H9 (cell line): ENCODE measurements around the gene EEF1AKMT3. TPM values are rescaled to one million over a fixed set of nuclear protein-coding genes. Genes with fewer than 3 reads are reported as not detected.

Experiments used
- DNase-seq: peaks from one replicate; pipeline ENCODE4 v3.0.0-alpha.2; 2017
- H2AFZ ChIP-seq: one replicate; pipeline ENCODE4 v1.6.1; 2013; ENCODE audit warnings: mild to moderate bottlenecking, low read length, control low read depth, moderate library complexity
- H2AK5ac ChIP-seq: 2 replicates; pipeline ENCODE4 v1.6.1; 2013; ENCODE audit warnings: low read length, control low read depth, mixed read lengths; ENCODE audit not compliant: insufficient read length
- H2BK120ac ChIP-seq: one replicate; pipeline ENCODE4 v1.6.1; 2013; ENCODE audit warnings: low read depth, mild to moderate bottlenecking, low read length, control low read depth, inconsistent platforms; ENCODE audit not compliant: poor library complexity, severe bottlenecking
- H2BK12ac ChIP-seq: 2 replicates; pipeline ENCODE4 v1.6.1; 2013; ENCODE audit warnings: low read length, control low read depth, mixed read lengths, low read depth; ENCODE audit not compliant: insufficient read length
- H2BK15ac ChIP-seq: 2 replicates; pipeline ENCODE4 v1.6.1; 2013; ENCODE audit warnings: low read depth, low read length, control low read depth
- H2BK20ac ChIP-seq: one replicate; pipeline ENCODE4 v1.6.1; 2013; ENCODE audit warnings: low read depth, mild to moderate bottlenecking, low read length, control low read depth, inconsistent platforms; ENCODE audit not compliant: poor library complexity, severe bottlenecking
- H2BK5ac ChIP-seq: 2 replicates; pipeline ENCODE4 v1.6.1; 2013; ENCODE audit warnings: low read length, control low read depth, mixed read lengths; ENCODE audit not compliant: insufficient read length
- H3K14ac ChIP-seq: 2 replicates; pipeline ENCODE4 v1.6.1; 2013; ENCODE audit warnings: low read length, control low read depth; ENCODE audit not compliant: insufficient read depth
- H3K18ac ChIP-seq: 2 replicates; pipeline ENCODE4 v1.6.1; 2013; ENCODE audit warnings: low read depth, mild to moderate bottlenecking, mixed read lengths, low read length, control low read depth; ENCODE audit not compliant: insufficient read length
- H3K23ac ChIP-seq: 2 replicates; pipeline ENCODE4 v1.6.1; 2013; ENCODE audit warnings: low read length, control low read depth, mixed read lengths, low read depth; ENCODE audit not compliant: insufficient read length
- H3K23me2 ChIP-seq: 2 replicates; pipeline ENCODE4 v1.6.1; 2013; ENCODE audit warnings: low read depth, mild to moderate bottlenecking, mixed read lengths, low read length, control low read depth; ENCODE audit not compliant: insufficient read length, poor library complexity, severe bottlenecking
- H3K27ac ChIP-seq: 2 replicates; pipeline ENCODE4 v1.5.1; 2013; ENCODE audit warnings: low read length, control low read depth, mixed read lengths, low read depth; ENCODE audit not compliant: insufficient read length
- H3K27me3 ChIP-seq: 2 replicates; pipeline ENCODE4 v1.6.1; 2013; ENCODE audit warnings: low read length, control low read depth, inconsistent platforms; ENCODE audit not compliant: insufficient read depth
- H3K4ac ChIP-seq: 2 replicates; pipeline ENCODE4 v1.6.1; 2013; ENCODE audit warnings: low read depth, mild to moderate bottlenecking, control low read depth, inconsistent platforms, low read length, moderate library complexity
- H3K4me1 ChIP-seq: 2 replicates; pipeline ENCODE4 v1.6.1; 2013; ENCODE audit warnings: low read length, control low read depth, inconsistent platforms; ENCODE audit not compliant: insufficient read depth
- H3K4me2 ChIP-seq: 2 replicates; pipeline ENCODE4 v1.6.1; 2013; ENCODE audit warnings: low read length, control low read depth, mixed read lengths; ENCODE audit not compliant: insufficient read length, insufficient read depth
- H3K56ac ChIP-seq: 2 replicates; pipeline ENCODE4 v1.6.1; 2013; ENCODE audit warnings: low read depth, mild to moderate bottlenecking, mixed read lengths, low read length, control low read depth; ENCODE audit not compliant: insufficient read length
- H3K79me1 ChIP-seq: 2 replicates; pipeline ENCODE4 v1.6.1; 2013; ENCODE audit warnings: low read depth, mild to moderate bottlenecking, moderate library complexity, low read length, control low read depth, inconsistent platforms; ENCODE audit not compliant: insufficient read depth, poor library complexity, severe bottlenecking
- H3K79me2 ChIP-seq: 2 replicates; pipeline ENCODE4 v1.6.1; 2013; ENCODE audit warnings: low read length, control low read depth, inconsistent platforms; ENCODE audit not compliant: insufficient read depth
- H3K9ac ChIP-seq: 2 replicates; pipeline ENCODE4 v1.6.1; 2013; ENCODE audit warnings: low read length, control low read depth, mixed read lengths; ENCODE audit not compliant: insufficient read length; ENCODE audit errors: extremely low read depth
- H3K9me3 ChIP-seq: one replicate; pipeline ENCODE4 v1.6.1; 2013; ENCODE audit warnings: low read depth, low read length, inconsistent platforms; ENCODE audit not compliant: control insufficient read depth
- H3T11ph ChIP-seq: one replicate; pipeline ENCODE4 v1.6.1; 2013; ENCODE audit warnings: mild to moderate bottlenecking, low read length, control low read depth, inconsistent platforms
- H4K20me1 ChIP-seq: one replicate; pipeline ENCODE4 v1.6.1; 2013; ENCODE audit not compliant: control insufficient read depth, insufficient read length, insufficient read depth
- H4K5ac ChIP-seq: 2 replicates; pipeline ENCODE4 v1.6.1; 2013; ENCODE audit warnings: low read depth, mild to moderate bottlenecking, mixed read lengths, low read length, control low read depth; ENCODE audit not compliant: insufficient read length
- H4K8ac ChIP-seq: replicated peaks from 2 replicates; pipeline ENCODE4 v1.6.1; 2013; ENCODE audit warnings: low read length, control low read depth, mixed read lengths, low read depth; ENCODE audit not compliant: insufficient read length
- H4K91ac ChIP-seq: 2 replicates; pipeline ENCODE4 v1.6.1; 2013; ENCODE audit warnings: low read depth, mild to moderate bottlenecking, moderate library complexity, mixed read lengths, low read length, control low read depth; ENCODE audit not compliant: insufficient read length
- H3K27ac Mint-ChIP-seq, 3 experiments: 2 replicates in 2 of 3; 3 replicates in 1 of 3; pipeline ENCODE4 v1.8.0; 2020 to 2021; ENCODE audit warnings: mixed read lengths in 3 of 3, mild to moderate bottlenecking in 1 of 3, moderate library complexity in 1 of 3
- H3K27me3 Mint-ChIP-seq: 2 replicates; pipeline ENCODE4 v1.8.0; 2021; ENCODE audit warnings: low read depth, mild to moderate bottlenecking, moderate library complexity, mixed read lengths
- H3K36me3 Mint-ChIP-seq, 3 experiments: 2 replicates in 2 of 3; 3 replicates in 1 of 3; pipeline ENCODE4 v1.8.0; 2020 to 2021; ENCODE audit warnings: low read depth in 3 of 3, mixed read lengths in 3 of 3; ENCODE audit not compliant: insufficient read depth in 1 of 3
- H3K4me1 Mint-ChIP-seq, 2 experiments: 2 replicates each; pipeline ENCODE4 v1.8.0; 2020; ENCODE audit warnings: mixed read lengths in 2 of 2
- H3K4me3 Mint-ChIP-seq, 2 experiments: 2 replicates in 1 of 2; 3 replicates in 1 of 2; pipeline ENCODE4 v1.8.0; 2020 to 2021; ENCODE audit warnings: mild to moderate bottlenecking in 2 of 2, mixed read lengths in 2 of 2, moderate library complexity in 1 of 2
- H3K9me3 Mint-ChIP-seq, 2 experiments: 2 replicates in 1 of 2; 3 replicates in 1 of 2; pipeline ENCODE4 v1.8.0; 2020; ENCODE audit warnings: mild to moderate bottlenecking in 2 of 2, mixed read lengths in 2 of 2, moderate library complexity in 1 of 2
- CTCF ChIP-seq: fragments of 200-600 bp; sonication (generic); conservative IDR thresholded peaks from 3 replicates; pipeline ENCODE4 v1.8.0; 2021; ENCODE audit warnings: antibody characterized with exemption, mild to moderate bottlenecking
- WGBS: extraction: QIAGEN DNeasy Blood & Tissue Kit; methylation state at CpG from one replicate; pipeline ENCODE4 v1.1.7; 2013; ENCODE audit warnings: missing lambda C conversion rate, low lambda C conversion rate, mixed read lengths; ENCODE audit not compliant: insufficient read length; ENCODE audit errors: extremely low coverage; 5-methylcytosine and 5-hydroxymethylcytosine counted together
- total RNA-seq: library from RNA; stranded (reverse); gene quantifications from 2 replicates; pipeline ENCODE4 v1.2.1, GENCODE V29; 2021

Gene EEF1AKMT3
- total RNA-seq, 1 experiment from 2014 or later, result 2.9 TPM

DNA sequence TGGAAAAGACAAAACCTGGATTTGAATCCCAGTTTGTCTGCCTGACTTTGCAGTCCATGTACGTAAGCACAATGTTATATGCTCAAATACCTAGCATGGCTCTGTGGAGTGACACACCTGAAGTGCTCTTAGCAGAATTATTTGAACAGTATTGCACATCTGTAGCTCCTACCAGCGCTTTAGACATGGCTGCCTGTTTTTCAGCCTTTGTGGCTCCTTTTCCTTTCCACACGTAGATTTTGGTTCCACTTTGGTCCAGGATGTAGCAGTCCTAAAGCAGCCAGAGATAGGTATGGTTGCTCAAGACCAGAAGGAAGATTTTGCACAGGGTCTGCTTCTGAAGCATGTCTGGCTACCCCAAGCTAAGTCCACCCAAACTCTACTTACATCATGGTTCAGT, 37.0 kb downstream of the EEF1AKMT3 start:
- Histone ChIP-seq H3K23ac (no peak overlapping the region), H3K4me1 (no peaks in the 10 kb centered on the region), H3K23me2 (no peaks in the 10 kb centered on the region), H2BK20ac (no peak overlapping the region), H3T11ph (no peak overlapping the region), H4K8ac (no peak overlapping the region), H3K9ac (no peak overlapping the region), H3K79me2 (no peaks in the 10 kb centered on the region), H4K5ac (no peak overlapping the region), H3K56ac (no peak overlapping the region), H4K20me1 (no peaks in the 10 kb centered on the region), H3K4me2 (no peak overlapping the region), H3K27me3 (no peaks in the 10 kb centered on the region), H3K27ac (no peak overlapping the region), H2BK120ac (no peak overlapping the region), H3K9me3 (no peaks in the 10 kb centered on the region), H2AK5ac (no peak overlapping the region), H3K18ac (no peak overlapping the region), H3K14ac (no peak overlapping the region), H4K91ac (no peak overlapping the region), H2BK15ac (no peak overlapping the region), H3K79me1 (no peaks in the 10 kb centered on the region), H2BK12ac (no peak overlapping the region), H2BK5ac (no peak overlapping the region), H3K4ac (no peak overlapping the region), H2AFZ (no peak overlapping the region)
- no peak for TF ChIP-seq CTCF
- no CpG with 5 or more reads among the region's 3 CpGs for WGBS
- DNase-seq, result no peak
- Mint-ChIP-seq H3K27me3 (no peaks in the 10 kb centered on the region), H3K27ac (no peak overlapping the region), H3K36me3 (peaks cover 0 to 11% (median 3%) of the 10 kb centered on the region in 3 experiments; a peak in 4 of 7 replicates), H3K4me1 (peaks cover 3% of the 10 kb centered on the region in 2 experiments), H3K4me3 (no peak overlapping the region), H3K9me3 (no peaks in the 10 kb centered on the region)
